Esophagus squamous epithelium (tissue), 5 donors: ENCODE results near the gene DDX23. TPM values are rescaled to one million over a fixed set of nuclear protein-coding genes. Genes with fewer than 3 reads are reported as not detected.

Experiments used
- DNase-seq: peaks from one replicate; lab custom pipeline; 2025; lab: John Stamatoyannopoulos, UW
- H3K27ac ChIP-seq, 4 donors: fragments of 200-600 bp; sonication (generic); one replicate each; pipeline ENCODE4 v1.5.1; 2016 to 2019; ENCODE audit warnings: mild to moderate bottlenecking in 1 of 4
- H3K27me3 ChIP-seq, 4 donors: fragments of 200-600 bp; sonication (generic); 1 replicate in 3 of 4; 2 replicates in 1 of 4; pipeline versions ENCODE4 v1.5.1 to v1.6.0; 2017 to 2021; ENCODE audit warnings: antibody characterized with exemption in 1 of 4
- H3K36me3 ChIP-seq, 3 donors: fragments of 200-600 bp; sonication (generic); one replicate each; pipeline ENCODE4 v1.5.1; 2016 to 2019
- H3K4me1 ChIP-seq, 3 donors: fragments of 200-600 bp; sonication (generic); one replicate each; pipeline ENCODE4 v1.5.1; 2017 to 2019
- H3K4me3 ChIP-seq, 4 donors: fragments of 200-600 bp; sonication (generic); 1 replicate in 3 of 4; 2 replicates in 1 of 4; pipeline ENCODE4 v1.5.1; 2016 to 2019; ENCODE audit warnings: mild to moderate bottlenecking in 2 of 4, moderate library complexity in 1 of 4
- H3K9me3 ChIP-seq, 3 donors: fragments of 200-600 bp; sonication (generic); one replicate each; pipeline ENCODE4 v1.5.1; 2016 to 2019
- CTCF ChIP-seq, 6 experiments: fragments of 450-650 bp in 4 of 6; fragments of 200-600 bp in 2 of 6; sonication (generic) in 2 of 6; IDR thresholded peaks; one replicate each; pipeline ENCODE4 v1.5.1; 2016 to 2019; ENCODE audit warnings: antibody characterized with exemption in 6 of 6, mild to moderate bottlenecking in 4 of 6, moderate library complexity in 4 of 6
- POLR2A ChIP-seq, 4 donors: fragments of 450-650 bp; IDR thresholded peaks; one replicate each; pipeline ENCODE4 v1.6.1; 2017; ENCODE audit warnings: antibody characterized with exemption in 4 of 4, mild to moderate bottlenecking in 4 of 4, moderate library complexity in 3 of 4
- WGBS, 2 donors: methylation state at CpG; one replicate each; pipeline ENCODE4 v1.1.5; 2018; 5-methylcytosine and 5-hydroxymethylcytosine counted together
- intact Hi-C: fragments of 100-400 bp; cut with DNase I; formaldehyde crosslinking; loops from one replicate; pipeline ENCODE4 v1.15.0; 2022
- total RNA-seq, 4 donors: library from RNA; depleted of rRNA; stranded (reverse); fragments of >200 nt; gene quantifications; one replicate each; pipeline ENCODE4 v1.1.0, GENCODE V29; 2016
- donor health status: DM: yes; HTN: yes; CAD: no.

The DDX23 gene
- total RNA-seq, 4 donors from 2014 or later: 46.0 to 71.5 (median 56.7) TPM

GRCh38 chr12:48827513-48828096, 24.4 kb downstream of the DDX23 start:
- WGBS, 2 donors: 96 to 100% methylated on average over 1 to 5 of the region's 17 CpGs
- intact Hi-C loops: no loop called here
- peaks cover 14 to 98% (median 41%) of the 10 kb centered on the region in 3 donors for H3K36me3 ChIP-seq
- no peaks in the 10 kb centered on the region for H3K4me1 ChIP-seq
- no peaks in the 10 kb centered on the region for H3K27me3 ChIP-seq
- no peak overlapping the region for H3K27ac ChIP-seq
- H3K9me3 ChIP-seq: no peaks in the 10 kb centered on the region
- no peak for DNase-seq
- no peak overlapping the region for H3K4me3 ChIP-seq
- no peak for TF ChIP-seq POLR2A (IDR thresholded peaks at IDR 0.05)
- TF ChIP-seq CTCF (IDR thresholded peaks at IDR 0.05): no peak

GRCh38 chr12:48827026-48827425, 24.9 kb downstream of the DDX23 start:
- Histone ChIP-seq H3K27me3 (no peaks in the 10 kb centered on the region), H3K4me3 (no peak overlapping the region), H3K4me1 (no peaks in the 10 kb centered on the region), H3K36me3 (peaks cover 13 to 93% (median 39%) of the 10 kb centered on the region in 3 donors), H3K9me3 (no peaks in the 10 kb centered on the region), H3K27ac (no peak overlapping the region)
- intact Hi-C loops: no loop called here
- no peak for TF ChIP-seq CTCF (IDR thresholded peaks at IDR 0.05)
- TF ChIP-seq POLR2A (IDR thresholded peaks at IDR 0.05): no peak
- WGBS, 2 donors: 69 to 78% methylated on average over 4 of the region's 8 CpGs
- DNase-seq: no peak

- Histone ChIP-seq H3K36me3 (peaks cover 7 to 86% (median 32%) of the 10 kb centered on the region in 3 donors), H3K9me3 (no peaks in the 10 kb centered on the region), H3K4me3 (no peak overlapping the region), H3K27ac (no peak overlapping the region), H3K27me3 (no peaks in the 10 kb centered on the region), H3K4me1 (no peaks in the 10 kb centered on the region)
- 52 to 70% methylated on average over 6 to 12 of the region's 15 CpGs for WGBS, 2 donors
- TF ChIP-seq POLR2A (IDR thresholded peaks at IDR 0.05) (no peak), CTCF (IDR thresholded peaks at IDR 0.05) (no peak)
- DNase-seq: no peak
- intact Hi-C loops: no loop called here
These were observed 25.6 kb downstream of the DDX23 start for GRCh38 chr12:48826209-48826855.

- H3K4me1 ChIP-seq: peaks cover 0 to 5% (median 0%) of the 10 kb centered on the region in 3 donors
- H3K27me3 ChIP-seq: no peaks in the 10 kb centered on the region
- DNase-seq: no peak
- intact Hi-C loops: no loop called here
- TF ChIP-seq POLR2A (IDR thresholded peaks at IDR 0.05): no peak
- no peak for TF ChIP-seq CTCF (IDR thresholded peaks at IDR 0.05)
- H3K9me3 ChIP-seq: no peaks in the 10 kb centered on the region
- no peak overlapping the region for H3K27ac ChIP-seq
- peaks cover 4 to 71% (median 18%) of the 10 kb centered on the region in 3 donors for H3K36me3 ChIP-seq
- WGBS, 2 donors: 100% methylated on average over 1 to 3 of the region's 4 CpGs
- H3K4me3 ChIP-seq: no peak overlapping the region
These were observed 27.1 kb downstream of the DDX23 start for GRCh38 chr12:48824905-48825304.

GRCh38 chr12:48824112-48824511, 27.9 kb downstream of the DDX23 start:
- no peak overlapping the region for H3K27ac ChIP-seq
- H3K9me3 ChIP-seq: no peaks in the 10 kb centered on the region
- no peak overlapping the region for H3K4me3 ChIP-seq
- no peak for TF ChIP-seq POLR2A (IDR thresholded peaks at IDR 0.05)
- TF ChIP-seq CTCF (IDR thresholded peaks at IDR 0.05): no peak
- H3K27me3 ChIP-seq: no peaks in the 10 kb centered on the region
- DNase-seq: no peak
- peaks cover 4 to 63% (median 10%) of the 10 kb centered on the region in 3 donors for H3K36me3 ChIP-seq
- intact Hi-C loops: no loop called here
- 54 to 70% methylated on average over 2 to 7 of the region's 12 CpGs for WGBS, 2 donors
- peaks cover 0 to 9% (median 0%) of the 10 kb centered on the region in 3 donors for H3K4me1 ChIP-seq
